OCI-LY1 (cell line): ENCODE results near the gene LAMA3.

Source experiments
- CTCF ChIP-seq: fragments of 200-600 bp; sonication (generic), shearing (Covaris generic); IDR thresholded peaks from 2 replicates; pipeline ENCODE4 v1.5.1; 2017; ENCODE audit warnings: mild to moderate bottlenecking, antibody characterized with exemption, low read length, moderate library complexity, mixed read lengths
- EZH2 ChIP-seq: fragments of 200-600 bp; sonication (generic), shearing (Covaris generic); IDR thresholded peaks from 2 replicates; pipeline ENCODE4 v1.8.0; 2017; ENCODE audit warnings: borderline replicate concordance, mixed run types, mild to moderate bottlenecking, antibody characterized with exemption, low read length, moderate library complexity, mixed read lengths

GRCh38 chr18:23800902-23801301 is 111.6 kb downstream of the LAMA3 start:
- TF ChIP-seq EZH2, result no peak
- no peak for TF ChIP-seq CTCF
